Mesenchymal stem cell (in vitro differentiated cells and primary cell): ENCODE data around the gene SLIT3. TPM values are rescaled to one million over a fixed set of nuclear protein-coding genes. Genes with fewer than 3 reads are reported as not detected.

Experiments
- DNase-seq: peaks from one replicate; pipeline ENCODE4 v3.0.0-alpha.2; 2013
- H2AFZ ChIP-seq: one replicate; pipeline ENCODE4 v1.6.1; 2013; ENCODE audit warnings: low read depth, mild to moderate bottlenecking, control low read depth, inconsistent platforms, low read length, moderate library complexity
- H2AK5ac ChIP-seq: 2 replicates; pipeline ENCODE4 v1.6.1; 2013; ENCODE audit warnings: low read length, moderate library complexity, mild to moderate bottlenecking, inconsistent platforms; ENCODE audit not compliant: severe bottlenecking
- H2BK120ac ChIP-seq: one replicate; pipeline ENCODE4 v1.6.1; 2013; ENCODE audit warnings: low read depth, mild to moderate bottlenecking, inconsistent platforms, low read length, moderate library complexity
- H2BK12ac ChIP-seq, 2 experiments: one replicate each; pipeline ENCODE4 v1.6.1; 2013; ENCODE audit warnings: inconsistent platforms in 2 of 2, low read length in 2 of 2, mild to moderate bottlenecking in 2 of 2, moderate library complexity in 2 of 2, control low read depth in 1 of 2
- H2BK15ac ChIP-seq: one replicate; pipeline ENCODE4 v1.6.1; 2013; ENCODE audit warnings: mild to moderate bottlenecking, low read depth, inconsistent platforms; ENCODE audit not compliant: poor library complexity, severe bottlenecking
- H2BK5ac ChIP-seq: 2 replicates; pipeline ENCODE4 v1.6.1; 2013; ENCODE audit warnings: low read depth, mild to moderate bottlenecking, low read length, control low read depth, inconsistent platforms; ENCODE audit not compliant: poor library complexity, severe bottlenecking
- H3K14ac ChIP-seq, 2 experiments: one replicate each; pipeline ENCODE4 v1.6.1; 2013; ENCODE audit warnings: inconsistent platforms in 2 of 2, low read length in 2 of 2, control low read depth in 1 of 2, mild to moderate bottlenecking in 1 of 2, moderate library complexity in 1 of 2
- H3K18ac ChIP-seq, 2 experiments: one replicate each; pipeline ENCODE4 v1.6.1; 2013; ENCODE audit warnings: inconsistent platforms in 2 of 2, low read length in 2 of 2, control low read depth in 1 of 2, low read depth in 1 of 2, mild to moderate bottlenecking in 1 of 2
- H3K23ac ChIP-seq, 2 experiments: one replicate each; pipeline ENCODE4 v1.6.1; 2013; ENCODE audit warnings: inconsistent platforms in 2 of 2, low read length in 2 of 2, mild to moderate bottlenecking in 2 of 2, moderate library complexity in 2 of 2, control low read depth in 1 of 2
- H3K27ac ChIP-seq: 2 replicates; pipeline ENCODE4 v1.5.1; 2013; ENCODE audit warnings: mild to moderate bottlenecking, moderate library complexity, low read length, control low read depth, inconsistent platforms; ENCODE audit not compliant: poor library complexity, severe bottlenecking
- H3K27me3 ChIP-seq, 2 experiments: 2 replicates each; pipeline versions ENCODE4 v1.6.1 to v1.7.0; 2013; ENCODE audit warnings: low read length in 2 of 2, mild to moderate bottlenecking in 2 of 2, moderate library complexity in 2 of 2, control low read depth in 1 of 2, inconsistent platforms in 1 of 2; ENCODE audit not compliant: control insufficient read depth in 1 of 2, insufficient read depth in 1 of 2
- H3K36me3 ChIP-seq, 2 experiments: 2 replicates each; pipeline versions ENCODE4 v1.6.1 to v1.7.0; 2013; ENCODE audit warnings: low read length in 2 of 2, control low read depth in 1 of 2, inconsistent platforms in 1 of 2, low read depth in 1 of 2, mild to moderate bottlenecking in 1 of 2; ENCODE audit not compliant: insufficient read depth in 2 of 2, control insufficient read depth in 1 of 2
- H3K4ac ChIP-seq, 2 experiments: one replicate each; pipeline ENCODE4 v1.6.1; 2013; ENCODE audit warnings: inconsistent platforms in 2 of 2, low read length in 2 of 2, mild to moderate bottlenecking in 2 of 2, moderate library complexity in 2 of 2, control low read depth in 1 of 2, low read depth in 1 of 2
- H3K4me1 ChIP-seq: 2 replicates; pipeline ENCODE4 v1.6.1; 2013; ENCODE audit warnings: low read depth, low read length, control low read depth; ENCODE audit not compliant: control insufficient read depth, insufficient read depth
- H3K4me2 ChIP-seq: 2 replicates; pipeline ENCODE4 v1.6.1; 2013; ENCODE audit warnings: low read length, mild to moderate bottlenecking, inconsistent platforms; ENCODE audit not compliant: poor library complexity, severe bottlenecking
- H3K4me3 ChIP-seq, 2 experiments: 2 replicates each; pipeline versions ENCODE4 v1.5.1 to v1.7.0; 2013; ENCODE audit warnings: low read length in 2 of 2, mild to moderate bottlenecking in 2 of 2, control low read depth in 1 of 2, low read depth in 1 of 2; ENCODE audit not compliant: insufficient read depth in 1 of 2
- H3K79me1 ChIP-seq: replicated peaks from 2 replicates; pipeline ENCODE4 v1.6.1; 2013; ENCODE audit warnings: mild to moderate bottlenecking, control low read depth, low read length, inconsistent platforms; ENCODE audit not compliant: poor library complexity, severe bottlenecking
- H3K9ac ChIP-seq: 2 replicates; pipeline ENCODE4 v1.7.0; 2013; ENCODE audit warnings: mild to moderate bottlenecking, low read length, moderate library complexity
- H3K9me3 ChIP-seq: 2 replicates; pipeline ENCODE4 v1.7.0; 2013; ENCODE audit warnings: mild to moderate bottlenecking, low read length; ENCODE audit not compliant: control insufficient read depth
- H4K8ac ChIP-seq: one replicate; pipeline ENCODE4 v1.6.1; 2013; ENCODE audit warnings: inconsistent platforms, mild to moderate bottlenecking, low read length, moderate library complexity
- H4K91ac ChIP-seq: one replicate; pipeline ENCODE4 v1.6.1; 2013; ENCODE audit warnings: mild to moderate bottlenecking, low read length, inconsistent platforms
- WGBS: methylation state at CpG from one replicate; pipeline ENCODE4 v1.1.7; 2013; ENCODE audit warnings: mixed read lengths; 5-methylcytosine and 5-hydroxymethylcytosine counted together
- small RNA-seq: library from polyadenylated mRNA; stranded (forward); fragments of <200 nt; extraction: miRNeasy Mini kit (QIAGEN cat#:217004); gene quantifications from one replicate; pipeline ENCODE3, GENCODE V24; 2013; ENCODE audit warnings: low read depth

The SLIT3 gene

DNA sequence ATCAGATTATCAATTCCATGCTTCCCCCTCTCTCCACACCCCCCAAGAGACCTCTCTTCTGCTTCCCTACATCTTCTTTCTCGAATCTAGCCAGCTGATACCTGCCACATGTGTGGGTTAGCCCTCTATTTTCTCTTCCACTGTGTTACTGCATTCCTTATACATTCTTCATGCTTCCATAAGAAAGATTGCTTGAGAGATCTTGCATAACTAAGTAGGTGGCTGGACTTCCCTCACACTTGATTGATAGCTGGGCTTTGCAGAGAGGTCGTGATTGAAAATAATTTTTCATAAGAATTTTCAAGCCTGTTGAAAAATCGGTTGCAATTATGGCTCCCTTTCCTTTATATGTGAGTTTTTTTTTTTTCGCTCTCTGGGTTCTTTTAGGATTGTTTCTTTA lies 688.8 kb downstream of the SLIT3 start:
- Histone ChIP-seq H4K91ac (no peak overlapping the region), H2BK120ac (no peak overlapping the region), H2BK12ac (no peak overlapping the region), H2BK15ac (no peak overlapping the region), H3K36me3 (no peaks in the 10 kb centered on the region), H3K4me2 (no peak overlapping the region), H3K4me1 (no peaks in the 10 kb centered on the region), H2BK5ac (no peak overlapping the region), H3K18ac (no peak overlapping the region), H3K27me3 (no peaks in the 10 kb centered on the region), H2AK5ac (no peak overlapping the region), H3K79me1 (no peaks in the 10 kb centered on the region), H4K8ac (no peak overlapping the region), H3K9me3 (no peaks in the 10 kb centered on the region), H3K4me3 (no peak overlapping the region), H3K9ac (no peak overlapping the region), H3K14ac (no peak overlapping the region), H3K23ac (no peak overlapping the region), H2AFZ (no peak overlapping the region), H3K27ac (no peak overlapping the region), H3K4ac (no peak overlapping the region)
- WGBS = 69% methylated on average over 4 of the region's 4 CpGs
- no peak for DNase-seq

Small RNA genes lying within 50 kb of the gene (small RNA-seq; reads per million reads assigned to genes)
- gene MIR218-2 = not detected
- gene MIR585 = not detected
- not detected for gene RF00019
